Frontal cortex (tissue), 4 donors: Measurements from ENCODE around the gene RFFL. TPM values are rescaled to one million over a fixed set of nuclear protein-coding genes. Genes with fewer than 3 reads are reported as not detected.
A peak's percentile ranks its signal among the peaks of the same experiment; 100 is the strongest.

ENCODE experiments used
- DNase-seq, 2 donors: peaks; one replicate each; pipeline ENCODE4 v3.0.0; 2012; ENCODE audit warnings: low spot score in 2 of 2
- FAIRE-seq: peaks from 2 replicates; lab custom pipeline; 2012; peaks lifted over from hg19 to GRCh38; lab: Jason Lieb, UNC
- total RNA-seq: library from RNA; depleted of rRNA; stranded (reverse); fragments of >200 nt; gene quantifications from one replicate; pipeline ENCODE4 v1.2.3, GENCODE V29; 2014
- donor health status: control.
- donor health status: control.
- donor health status: control.

Gene RFFL
- total RNA-seq, 1 donor from 2014 or later, result 5.3 TPM

GRCh38 chr17:35082073-35082657 lies 18.7 kb upstream of the RFFL start:
- peak in 1 of 2 donors; percentile 34 for DNase-seq
- FAIRE-seq, result no peak

GRCh38 chr17:35081638-35082037 lies 18.1 kb upstream of the RFFL start:
- DNase-seq, result no peak
- no peak for FAIRE-seq

DNA sequence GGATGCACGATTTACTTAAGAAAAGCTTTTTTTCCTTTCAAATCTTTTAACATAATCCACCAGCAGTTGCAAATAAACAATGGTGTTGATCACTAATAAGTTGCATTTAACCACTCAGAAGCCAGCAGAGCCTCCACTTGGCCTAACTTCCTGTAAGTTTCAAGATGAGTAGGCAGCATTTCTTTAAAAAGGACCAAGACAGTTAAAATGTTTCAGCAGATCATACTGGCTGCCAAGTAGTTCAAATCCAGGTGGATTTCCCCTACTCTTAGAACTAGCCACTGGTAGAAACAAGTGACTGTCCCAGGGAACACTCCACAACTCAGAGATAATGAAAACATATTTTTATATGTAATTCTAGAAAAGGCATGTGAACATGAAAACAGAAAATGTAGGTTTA lies 17.0 kb upstream of the RFFL start:
- DNase-seq (no peak), FAIRE-seq (no peak)

DNA sequence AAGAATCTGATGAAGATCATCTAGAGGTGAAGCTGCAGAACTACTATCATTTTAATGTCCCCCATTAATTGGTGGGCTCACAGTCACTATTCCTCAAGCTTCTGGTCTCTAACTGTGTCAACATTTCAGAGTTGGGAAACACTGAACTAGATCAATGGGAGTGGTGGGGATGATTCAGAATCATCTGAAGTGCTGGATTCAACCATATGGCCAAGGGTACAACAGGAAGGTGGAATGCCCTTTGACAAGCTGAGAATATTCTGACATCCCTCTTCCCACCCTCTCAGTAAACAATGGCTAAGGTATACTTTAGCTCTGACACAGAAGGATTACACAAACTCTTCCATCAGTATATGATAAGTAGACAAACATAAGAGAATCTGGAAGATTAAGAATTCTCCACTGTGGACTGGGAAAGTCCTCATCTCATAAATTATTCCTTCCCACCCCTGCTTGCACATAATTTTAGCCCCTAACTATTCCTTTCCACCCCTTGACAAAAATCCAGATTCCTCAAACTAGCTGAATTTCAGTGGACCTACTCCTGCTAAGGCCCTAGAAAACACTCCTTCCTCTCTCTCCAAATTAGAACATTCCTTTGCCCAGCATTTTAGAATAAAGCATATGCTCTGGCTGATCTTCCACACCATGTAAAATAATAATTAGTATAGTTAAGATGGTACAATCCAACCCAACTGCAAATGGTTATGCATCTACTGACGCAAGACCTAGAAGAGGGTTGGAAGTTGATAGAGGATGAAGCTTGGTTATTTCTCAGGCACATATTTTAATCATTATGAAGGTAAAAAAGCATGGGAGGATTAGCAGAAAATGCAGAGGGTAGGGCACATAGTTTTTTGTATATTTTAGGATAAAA lies 16.3 kb upstream of the RFFL start:
- no peak for DNase-seq
- no peak for FAIRE-seq

DNA sequence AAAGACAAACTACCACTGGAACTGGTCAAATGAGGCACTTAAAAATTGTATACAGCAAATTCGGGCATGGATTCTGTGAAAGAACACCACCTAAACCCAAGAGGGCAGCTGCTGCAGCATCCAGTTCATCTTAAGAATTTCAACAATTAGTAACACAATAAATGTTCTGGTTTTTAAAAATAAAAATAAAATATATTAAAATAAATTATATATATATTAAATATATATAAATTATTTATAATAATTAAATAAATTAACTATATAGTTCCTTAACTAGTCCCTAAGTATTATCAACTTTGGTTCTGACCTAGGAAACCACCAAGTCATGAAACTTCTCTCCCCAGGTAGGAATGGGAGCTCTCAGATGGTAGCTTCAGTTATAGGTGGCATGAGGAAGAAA lies 13.4 kb upstream of the RFFL start:
- DNase-seq, result no peak
- no peak for FAIRE-seq

GRCh38 chr17:35074711-35075707 lies 11.5 kb upstream of the RFFL start:
- DNase-seq (no peak), FAIRE-seq (peak; percentile 26)

DNA sequence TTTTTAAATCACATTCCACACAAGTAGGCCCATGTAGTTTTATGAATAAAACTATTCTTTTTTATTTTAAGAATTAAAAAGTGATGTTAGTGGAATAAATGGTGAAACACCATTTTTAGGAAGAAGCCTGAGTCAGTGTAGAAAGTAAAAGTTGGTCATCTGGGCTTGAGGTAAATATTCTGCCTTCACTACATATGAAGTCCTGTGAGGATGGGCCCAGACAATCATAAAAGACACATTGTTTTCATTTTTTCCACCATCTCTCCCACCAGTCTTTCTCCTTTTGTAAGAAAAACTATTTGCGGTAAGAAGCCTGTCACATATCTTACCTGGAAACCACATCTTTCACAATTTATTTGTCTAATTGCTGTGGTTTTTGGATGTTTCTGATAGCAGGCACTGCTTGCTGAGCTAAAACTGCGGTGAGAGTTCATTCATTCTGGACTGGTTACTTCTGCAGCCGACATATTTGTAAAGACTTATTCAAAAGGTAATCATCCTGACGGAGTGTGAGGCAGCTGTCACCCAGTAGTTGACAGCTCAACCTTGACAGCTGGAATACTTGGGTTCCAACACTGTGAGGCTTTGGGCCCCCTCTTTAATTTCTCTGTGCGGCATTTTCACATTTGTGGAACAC lies 10.6 kb upstream of the RFFL start:
- DNase-seq (no peak), FAIRE-seq (no peak)

- DNase-seq (no peak), FAIRE-seq (no peak)
Measured at GRCh38 chr17:35073183-35073790, 9.8 kb upstream of the RFFL start.

GRCh38 chr17:35069311-35069710 lies 5.8 kb upstream of the RFFL start:
- no peak for DNase-seq
- FAIRE-seq, result no peak

DNA sequence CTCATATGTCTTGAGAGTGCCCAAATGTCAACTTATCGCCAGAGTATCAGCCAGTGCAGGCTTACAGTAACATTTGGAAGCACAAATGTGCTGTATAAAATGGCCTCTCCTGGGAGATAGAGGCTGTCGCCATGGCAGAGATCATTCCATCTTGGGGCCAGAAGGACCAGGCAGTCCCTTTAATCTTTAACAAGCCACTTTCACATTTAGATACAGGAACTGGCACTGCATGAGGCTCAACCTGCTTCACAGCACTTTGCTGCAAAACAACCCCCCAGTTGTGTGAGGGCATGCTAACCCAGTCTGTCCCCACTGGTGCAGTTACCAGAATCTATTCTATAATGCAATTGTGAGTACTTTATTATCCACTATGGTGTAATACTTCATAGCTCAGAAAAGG lies 4.7 kb upstream of the RFFL start:
- no peak for FAIRE-seq

DNA sequence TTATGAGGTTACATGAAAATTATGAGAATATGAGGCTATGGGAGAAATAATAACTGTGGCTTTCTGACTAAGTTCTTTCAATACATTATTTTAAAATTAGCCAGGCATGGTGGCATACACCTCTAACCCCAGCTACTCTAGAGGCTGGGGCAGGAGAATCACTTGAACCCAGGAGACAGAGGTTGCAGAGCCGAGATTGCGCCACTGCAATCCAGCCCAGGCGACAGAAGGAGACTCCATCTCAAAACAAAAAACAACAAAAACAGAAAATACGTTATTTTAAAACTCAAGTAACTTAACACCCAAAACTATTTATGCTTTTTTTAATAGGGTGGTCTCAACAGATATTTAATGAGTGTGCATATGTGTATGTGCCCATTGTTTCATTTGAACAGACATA lies 2.4 kb upstream of the RFFL start:
- DNase-seq, result no peak
- no peak for FAIRE-seq

More for the DNA sequence above, 4.7 kb upstream of the RFFL start:
- DNase-seq, result no peak

- DNase-seq, result no peak
- FAIRE-seq, result no peak
Measured at GRCh38 chr17:35064516-35065215, 1.2 kb upstream of the RFFL start.

- FAIRE-seq (no peak), DNase-seq (no peak)
Measured at GRCh38 chr17:35062308-35062707, 1.2 kb downstream of the RFFL start.

DNA sequence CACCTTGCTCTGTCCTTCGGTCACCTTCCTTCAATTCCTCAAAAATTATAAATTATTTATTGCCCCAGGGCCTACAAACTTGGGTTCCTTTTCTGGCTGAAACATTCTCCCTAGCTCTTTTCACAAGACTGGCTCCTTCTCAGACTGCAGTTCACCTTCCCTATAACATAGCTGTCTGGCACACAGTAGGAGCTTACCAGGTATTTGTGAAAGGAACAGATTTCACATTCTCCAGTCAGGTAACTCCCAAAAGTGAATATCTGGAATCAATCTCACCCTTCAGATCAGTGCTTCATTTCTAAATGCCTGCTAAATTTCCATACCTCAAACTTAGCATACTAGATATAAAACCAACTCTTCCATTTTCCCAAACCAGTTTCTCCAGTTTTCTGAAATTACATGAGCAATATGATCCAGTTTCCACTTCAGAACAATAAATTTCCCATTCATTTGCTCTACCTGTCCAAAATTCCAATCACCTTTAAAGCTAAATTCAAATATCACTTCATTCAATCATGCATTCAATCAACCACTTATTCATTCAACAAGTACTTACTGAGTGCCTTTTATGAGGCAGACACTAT lies 6.1 kb downstream of the RFFL start:
- DNase-seq (no peak), FAIRE-seq (no peak)

GRCh38 chr17:35056013-35056412 lies 7.5 kb downstream of the RFFL start:
- DNase-seq (no peak), FAIRE-seq (no peak)

- FAIRE-seq (no peak), DNase-seq (no peak)
Measured at GRCh38 chr17:35053204-35053603, 10.3 kb downstream of the RFFL start.

- FAIRE-seq, result no peak
- no peak for DNase-seq
Measured at GRCh38 chr17:35052780-35053179, 10.7 kb downstream of the RFFL start.

DNA sequence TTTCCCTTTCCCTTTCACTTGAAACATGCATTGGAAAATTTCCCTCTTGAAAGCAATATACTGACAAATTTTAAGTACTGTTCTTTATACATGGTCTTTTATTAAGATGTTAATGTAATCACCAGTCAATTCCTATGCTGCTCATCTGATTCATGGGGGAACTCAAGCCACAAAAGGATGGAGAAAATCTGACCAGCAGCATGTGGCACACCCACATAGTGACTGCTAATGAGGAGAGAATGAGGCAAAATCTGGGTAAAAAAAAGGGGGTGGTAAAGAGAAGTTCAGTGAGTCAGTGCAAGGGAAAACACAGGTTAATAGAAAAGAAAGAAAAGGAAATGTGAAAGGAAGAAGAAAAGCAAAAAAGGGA lies 11.3 kb downstream of the RFFL start:
- FAIRE-seq, result no peak
- no peak for DNase-seq
